ENCODE data around the gene GRK3.

The GRK3 gene

DNA sequence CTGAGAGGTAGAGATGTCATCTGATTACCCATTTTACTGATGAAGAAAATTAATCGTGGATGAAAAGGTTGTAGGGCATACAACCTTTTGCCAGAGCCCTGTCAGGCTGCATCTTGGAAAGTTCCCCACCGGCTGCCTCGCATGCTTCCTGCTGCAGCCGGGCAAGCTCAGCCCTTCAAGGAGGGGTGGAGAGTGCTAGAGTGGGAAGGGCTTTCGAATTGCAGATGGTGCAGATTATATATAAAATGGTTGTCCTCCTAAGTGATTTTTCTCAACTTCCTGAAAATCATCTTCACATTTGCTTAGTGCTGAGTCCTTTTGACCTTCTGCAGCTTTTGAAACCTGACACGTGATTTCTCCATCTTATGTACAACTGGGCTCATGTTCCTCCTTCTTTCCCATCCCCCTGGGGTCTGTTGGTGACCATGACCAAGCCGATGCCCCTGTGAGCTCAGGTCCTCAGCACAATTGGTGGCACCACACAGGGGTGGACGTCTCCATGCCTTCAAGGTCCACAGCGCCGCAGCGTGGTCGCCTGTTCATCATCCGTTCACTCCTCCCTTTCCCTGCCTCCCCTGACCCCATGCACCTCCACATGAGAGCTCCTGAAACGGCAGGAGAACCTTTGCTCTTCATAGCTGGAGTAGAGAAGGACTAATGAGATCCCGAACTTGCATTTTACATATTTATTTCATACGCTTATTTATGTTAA, 129.9 kb downstream of the GRK3 start:
- in situ Hi-C loops (cut with MboI; ENCODE audit: low pct_unique_long_range_greater_than_20kb, low sequenced_read_pairs, unreplicated experiment) = loop anchor here (10.0 kb wide), 1 partner anchor 150 kb away; no protein-coding TSS in a partner anchor
- TF ChIP-seq, protein P1, sequence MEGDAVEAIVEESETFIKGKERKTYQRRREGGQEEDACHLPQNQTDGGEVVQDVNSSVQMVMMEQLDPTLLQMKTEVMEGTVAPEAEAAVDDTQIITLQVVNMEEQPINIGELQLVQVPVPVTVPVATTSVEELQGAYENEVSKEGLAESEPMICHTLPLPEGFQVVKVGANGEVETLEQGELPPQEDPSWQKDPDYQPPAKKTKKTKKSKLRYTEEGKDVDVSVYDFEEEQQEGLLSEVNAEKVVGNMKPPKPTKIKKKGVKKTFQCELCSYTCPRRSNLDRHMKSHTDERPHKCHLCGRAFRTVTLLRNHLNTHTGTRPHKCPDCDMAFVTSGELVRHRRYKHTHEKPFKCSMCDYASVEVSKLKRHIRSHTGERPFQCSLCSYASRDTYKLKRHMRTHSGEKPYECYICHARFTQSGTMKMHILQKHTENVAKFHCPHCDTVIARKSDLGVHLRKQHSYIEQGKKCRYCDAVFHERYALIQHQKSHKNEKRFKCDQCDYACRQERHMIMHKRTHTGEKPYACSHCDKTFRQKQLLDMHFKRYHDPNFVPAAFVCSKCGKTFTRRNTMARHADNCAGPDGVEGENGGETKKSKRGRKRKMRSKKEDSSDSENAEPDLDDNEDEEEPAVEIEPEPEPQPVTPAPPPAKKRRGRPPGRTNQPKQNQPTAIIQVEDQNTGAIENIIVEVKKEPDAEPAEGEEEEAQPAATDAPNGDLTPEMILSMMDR (IDR thresholded peaks at IDR 0.05; ENCODE audit: extremely low read depth, insufficient read depth, missing control alignments) = no peak
- DNase-seq (ENCODE audit: low spot score) = no peak

DNA sequence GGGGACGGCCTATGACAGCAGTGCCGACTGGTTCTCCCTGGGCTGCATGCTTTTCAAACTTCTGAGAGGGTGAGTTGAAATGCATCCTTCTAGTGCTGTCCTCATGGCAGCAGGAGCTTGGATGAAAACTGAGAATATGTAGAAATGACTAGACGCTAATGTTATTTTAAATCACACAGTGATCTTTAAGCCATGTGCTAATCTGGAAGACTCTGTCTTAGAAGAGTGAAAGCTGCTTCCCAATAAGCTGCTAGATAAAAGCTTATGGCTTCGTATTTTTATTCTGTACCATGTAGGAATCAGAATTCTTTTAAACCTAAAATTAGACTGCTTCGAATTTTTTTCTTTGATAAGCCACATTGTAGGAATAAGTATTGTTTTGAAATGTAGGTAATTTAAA, 130.7 kb downstream of the GRK3 start:
- no peak for DNase-seq (ENCODE audit: low spot score)
- TF ChIP-seq, protein P1 (IDR thresholded peaks at IDR 0.05; ENCODE audit: extremely low read depth, insufficient read depth, missing control alignments) = no peak
- in situ Hi-C loops (cut with MboI; ENCODE audit: low pct_unique_long_range_greater_than_20kb, low sequenced_read_pairs, unreplicated experiment) = loop anchor here (10.0 kb wide), 1 partner anchor 150 kb away; no protein-coding TSS in a partner anchor

DNA sequence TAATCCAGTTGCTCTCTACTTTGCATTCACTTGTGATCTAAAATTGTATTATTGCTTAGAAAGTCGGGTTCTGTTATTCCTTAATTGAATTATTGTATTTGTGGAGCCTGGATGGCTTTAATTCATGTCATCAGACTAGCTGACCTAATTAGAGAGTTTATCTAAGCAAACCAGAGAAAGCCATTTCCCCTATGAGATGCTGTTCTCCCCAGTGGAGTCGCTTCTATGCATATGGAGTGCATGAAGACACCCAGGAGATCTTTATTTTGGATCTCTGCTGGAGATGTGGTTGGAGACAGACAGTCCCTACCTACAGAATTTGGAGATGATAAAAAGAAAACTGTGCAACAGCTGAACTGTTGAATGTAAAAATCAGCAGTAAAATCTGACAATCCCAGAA, 132.3 kb downstream of the GRK3 start:
- in situ Hi-C loops (cut with MboI; ENCODE audit: low pct_unique_long_range_greater_than_20kb, low sequenced_read_pairs, unreplicated experiment) = loop anchor here (10.0 kb wide), 1 partner anchor 152 kb away; no protein-coding TSS in a partner anchor
- TF ChIP-seq, protein P1 (IDR thresholded peaks at IDR 0.05; ENCODE audit: extremely low read depth, insufficient read depth, missing control alignments) = no peak
- no peak for DNase-seq (ENCODE audit: low spot score)

DNA sequence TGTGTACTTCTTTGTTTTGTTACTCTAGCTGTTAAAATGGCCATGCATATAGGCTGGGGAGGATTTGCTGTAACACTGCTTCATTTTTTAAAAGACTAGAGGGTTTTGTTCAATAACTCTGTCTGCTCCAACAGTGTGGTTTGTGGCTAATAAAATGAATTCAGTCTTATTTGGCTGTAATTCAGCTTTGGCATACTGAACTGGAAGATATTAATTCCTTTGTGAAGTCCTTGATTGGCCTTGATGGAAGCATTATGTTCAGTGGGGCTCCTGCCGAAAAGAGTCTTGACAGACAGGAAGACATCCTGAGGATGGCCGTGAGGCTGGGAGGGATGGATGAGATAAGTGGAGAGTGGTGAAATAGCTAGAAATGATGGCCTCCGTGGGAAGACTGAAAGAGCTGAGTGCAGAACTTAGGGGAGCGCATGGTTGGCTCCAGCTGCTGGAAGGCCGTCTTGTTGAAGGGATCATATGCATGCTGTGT, 132.7 kb downstream of the GRK3 start:
- TF ChIP-seq, protein P1 (IDR thresholded peaks at IDR 0.05; ENCODE audit: extremely low read depth, insufficient read depth, missing control alignments) = no peak

DNA sequence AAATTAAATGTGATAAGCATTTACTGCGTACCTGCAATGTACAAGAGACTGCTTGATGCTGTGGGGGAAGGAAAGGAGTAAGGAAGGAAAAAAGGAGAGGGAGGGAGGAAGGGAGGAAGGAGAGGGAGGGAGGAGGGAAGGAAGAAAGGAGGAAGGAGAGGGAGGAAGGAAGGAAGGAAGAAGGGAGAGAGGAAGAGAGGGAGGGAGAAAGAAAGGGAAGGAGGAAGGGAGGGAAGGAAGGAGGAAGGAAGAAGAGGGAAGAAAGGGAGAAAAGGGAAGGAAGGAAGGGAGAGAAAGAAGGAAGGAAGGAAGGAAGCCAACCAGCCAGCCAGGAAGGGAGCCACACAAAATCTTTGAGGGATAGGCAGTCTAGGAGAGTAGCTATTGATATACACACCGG, 133.5 kb downstream of the GRK3 start:
- in situ Hi-C loops (cut with MboI; ENCODE audit: low pct_unique_long_range_greater_than_20kb, low sequenced_read_pairs, unreplicated experiment) = loop anchor here (10.0 kb wide), 1 partner anchor 153 kb away; no protein-coding TSS in a partner anchor
- no peak for DNase-seq (ENCODE audit: low spot score)
- TF ChIP-seq, protein P1 (IDR thresholded peaks at IDR 0.05; ENCODE audit: extremely low read depth, insufficient read depth, missing control alignments) = no peak

More for the DNA sequence above, 132.7 kb downstream of the GRK3 start:
- no peak for DNase-seq (ENCODE audit: low spot score)
- in situ Hi-C loops (cut with MboI; ENCODE audit: low pct_unique_long_range_greater_than_20kb, low sequenced_read_pairs, unreplicated experiment) = loop anchor here (10.0 kb wide), 1 partner anchor 152 kb away; no protein-coding TSS in a partner anchor

DNA sequence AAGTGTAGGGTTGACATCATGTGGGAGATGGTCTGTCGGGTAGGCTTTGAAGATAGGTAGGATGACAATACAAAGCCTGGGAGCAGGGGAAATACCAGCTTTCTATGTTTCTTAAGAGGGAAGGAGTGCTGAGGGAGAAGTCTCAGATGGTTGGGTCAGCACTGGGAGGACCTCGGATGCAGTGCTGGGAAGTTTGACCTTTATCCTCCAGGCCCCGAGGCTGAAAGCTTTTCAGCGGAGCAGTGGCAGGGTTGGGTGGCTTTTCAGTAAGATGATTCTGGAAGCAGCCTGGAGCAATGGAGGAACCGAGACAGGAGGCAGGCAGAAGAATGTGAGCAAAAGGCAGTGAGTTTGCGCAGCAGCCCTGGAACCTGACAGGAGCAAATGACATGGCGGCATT, 134.0 kb downstream of the GRK3 start:
- TF ChIP-seq, protein P1 (IDR thresholded peaks at IDR 0.05; ENCODE audit: extremely low read depth, insufficient read depth, missing control alignments) = no peak
- DNase-seq (ENCODE audit: low spot score) = no peak
- in situ Hi-C loops (cut with MboI; ENCODE audit: low pct_unique_long_range_greater_than_20kb, low sequenced_read_pairs, unreplicated experiment) = loop anchor here (10.0 kb wide), 1 partner anchor 154 kb away; no protein-coding TSS in a partner anchor

Measured in GM13977 (cell line).